DMS79 treated with DMSO at 0.1 percent for 48 hours (cell line): ENCODE measurements around the gene PKN1.

Experiments used
- DNase-seq: peaks from one replicate; lab custom pipeline; 2025; lab: John Stamatoyannopoulos, UW

The PKN1 gene

DNA sequence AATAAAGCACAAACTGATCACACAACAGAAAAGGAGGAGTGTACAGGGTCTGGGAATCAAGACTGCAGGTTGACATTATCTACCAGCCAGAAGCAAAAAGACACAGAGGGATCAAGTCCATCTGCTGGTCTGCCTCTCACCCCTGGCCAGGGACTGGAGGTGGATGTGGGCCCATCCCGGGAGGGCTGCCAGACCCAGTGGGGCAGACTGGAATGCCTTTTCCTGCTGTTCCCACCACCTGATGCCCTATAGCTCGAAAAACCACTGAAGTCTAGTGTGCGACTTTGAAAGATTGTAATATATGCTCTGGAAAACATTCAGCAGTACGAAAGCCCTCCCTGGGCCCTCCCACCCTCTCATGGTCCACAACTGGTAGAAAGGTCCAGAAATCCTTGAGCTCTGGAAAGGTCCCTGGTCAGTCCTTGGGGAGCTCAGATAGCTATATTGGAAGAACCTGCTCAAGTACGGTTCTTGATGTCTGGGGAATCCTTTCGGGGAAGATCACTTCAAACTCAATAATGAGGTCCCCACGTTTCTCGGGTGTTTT lies 82.5 kb downstream of the PKN1 start:
- DNase-seq = no peak

GRCh38 chr19:14516048-14516534 lies 83.0 kb downstream of the PKN1 start:
- DNase-seq = no peak

DNA sequence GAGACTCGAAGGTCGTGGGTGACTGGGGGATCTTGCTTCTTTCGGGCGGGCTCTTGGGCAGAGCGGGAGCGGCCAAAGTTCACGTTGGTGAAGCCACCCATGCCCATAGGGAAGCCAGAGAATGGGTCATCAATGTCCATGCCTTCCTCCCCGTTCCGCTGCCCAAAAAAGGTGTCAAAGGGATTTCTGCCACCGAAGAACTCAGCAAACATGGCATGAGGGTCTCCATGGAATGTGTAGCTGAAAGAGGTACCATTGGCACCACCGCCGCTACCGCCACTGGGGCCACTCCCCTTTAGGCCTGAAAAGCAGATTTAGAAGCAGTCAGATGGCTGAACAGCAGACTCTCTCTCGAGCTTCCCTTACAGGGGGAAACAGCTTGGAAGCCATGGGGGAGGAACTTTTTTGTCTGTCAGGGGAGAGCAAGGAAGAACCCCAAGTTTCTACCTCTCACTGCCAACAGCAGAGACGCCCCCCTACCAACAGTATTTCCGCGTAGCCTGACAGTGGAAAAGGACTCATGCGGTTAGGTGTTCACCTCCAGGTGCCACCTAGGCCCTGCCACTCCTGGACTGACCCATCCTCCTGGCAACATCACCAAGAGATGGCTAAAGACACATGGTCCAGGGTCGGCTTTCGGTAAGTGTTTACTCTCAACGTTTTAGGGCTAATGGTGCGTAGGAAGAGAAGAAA lies 83.8 kb downstream of the PKN1 start:
- no peak for DNase-seq

GRCh38 chr19:14517446-14517839 lies 84.3 kb downstream of the PKN1 start:
- DNase-seq = no peak

- peak; percentile 30 for DNase-seq
These were observed 84.9 kb downstream of the PKN1 start, which contains the start of gene DNAJB1 for GRCh38 chr19:14517840-14518505. DNAJB1 (minus strand) TSS chr19:14518397; CDS start chr19:14518349, 48 bp downstream.

GRCh38 chr19:14519245-14519859 lies 86.2 kb downstream of the PKN1 start:
- no peak for DNase-seq

DNA sequence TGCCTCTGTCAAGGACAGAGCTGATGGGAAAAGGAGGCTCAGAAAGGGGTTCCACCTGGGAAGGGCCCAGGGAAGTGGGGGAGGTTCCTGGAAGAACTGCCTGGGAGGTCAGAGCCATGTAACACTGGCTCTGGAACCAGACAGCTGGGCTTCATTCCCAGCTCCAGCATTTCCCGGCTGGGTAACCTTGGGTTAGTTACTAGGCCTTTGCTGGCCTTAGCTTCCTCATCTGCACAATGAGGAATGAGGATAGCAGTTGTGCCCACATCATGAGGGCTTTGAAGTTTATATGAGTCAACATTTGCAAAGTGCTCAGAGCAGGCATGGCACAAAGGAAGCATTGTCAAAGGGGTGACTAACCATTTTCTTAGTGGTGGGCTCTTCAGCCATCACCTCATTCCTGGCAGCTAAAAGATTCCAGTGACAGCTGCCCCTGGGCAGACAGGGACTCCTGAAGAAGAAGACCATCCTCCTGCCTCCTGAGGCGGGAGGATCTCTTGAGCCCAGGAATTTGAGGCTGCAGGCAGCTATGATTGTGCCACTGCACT lies 86.8 kb downstream of the PKN1 start:
- DNase-seq = no peak

GRCh38 chr19:14520543-14520942 lies 87.4 kb downstream of the PKN1 start:
- DNase-seq = no peak
